ENCODE measurements around the gene MILR1. TPM values are rescaled to one million over a fixed set of nuclear protein-coding genes. Genes with fewer than 3 reads are reported as not detected.
A peak's percentile ranks its signal among the peaks of the same experiment; 100 is the strongest.

Gene MILR1
- total and polyA plus RNA-seq, 2 donors (not counting 3 experiments of a cell fraction or from before 2014, with no cell fraction given): 1.2 to 17.8 TPM

- BruUV-seq (replicated peaks): no TSS peak
- Histone ChIP-seq H3K4me2 (ENCODE audit: insufficient read depth, low read length) (peak overlapping the region; percentile 9), H3K4me3 (replicated peaks in 1 of 3; ENCODE audit: insufficient read depth in 1 of 3, low read depth in 1 of 3, low read length in 3 of 3) (no peak overlapping the region), H3K9me1 (replicated peaks; ENCODE audit: control insufficient read depth, extremely low read depth, insufficient read depth, low read length) (no peaks in the 10 kb centered on the region), H2AFZ (ENCODE audit: low read depth, low read length) (no peak overlapping the region), H3K9me3 (replicated peaks; ENCODE audit: control insufficient read depth, insufficient read depth, low read length) (no peaks in the 10 kb centered on the region), H3K27me3 (ENCODE audit: control insufficient read depth in 2 of 2, insufficient read depth in 2 of 2, low read length in 2 of 2) (no peaks in the 10 kb centered on the region), H3K27ac (ENCODE audit: insufficient read depth, low read depth, low read length) (no peak overlapping the region), H3K4me1 (ENCODE audit: control insufficient read depth, extremely low read depth, insufficient read depth, low read length) (peaks cover 21% of the 10 kb centered on the region), H3K79me2 (ENCODE audit: control insufficient read depth, insufficient read depth, low read length) (peaks cover 22% of the 10 kb centered on the region), H3K9ac (replicated peaks; ENCODE audit: extremely low read depth, insufficient read depth, low read length) (no peak overlapping the region), H3K36me3 (ENCODE audit: control insufficient read depth in 2 of 2, extremely low read depth in 1 of 2, insufficient read depth in 2 of 2, low read length in 2 of 2) (peaks cover 4 to 15% of the 10 kb centered on the region in 2 experiments), H4K20me1 (replicated peaks; ENCODE audit: control insufficient read depth, extremely low read depth, insufficient read depth, low read length) (no peaks in the 10 kb centered on the region)
- FAIRE-seq (no peak), DNase-seq (ENCODE audit: low read depth, low spot score) (peak; percentile 51)
- POLR2A ChIA-PET: interaction anchor here (0.6 to 1.0 kb wide), 2 partner anchors 13 to 152 kb away, joined by 4 read pairs; no protein-coding TSS in a partner anchor
- dilution Hi-C loops (cut with MboI; ENCODE audit: extremely low pct_ligation_motif_present, low sequenced_read_pairs): no loop called here
- intact Hi-C loops (cut with micrococcal nuclease): no loop called here
- TF ChIP-seq MYC (IDR thresholded peaks at IDR 0.05; ENCODE audit: low read depth, low read length): no peak
- peak; percentile 23 to 25 for TF ChIP-seq CTCF (IDR thresholded peaks at IDR 0.05; ENCODE audit: extremely low read depth in 1 of 2, insufficient read depth in 1 of 2, low read depth in 1 of 2, low read length in 2 of 2)
- no peak for TF ChIP-seq FOS (IDR thresholded peaks at IDR 0.05; ENCODE audit: borderline replicate concordance, insufficient read depth, low read length)
- TF ChIP-seq POLR2AphosphoS5 (IDR thresholded peaks at IDR 0.05; ENCODE audit: insufficient read depth, low read depth, low read length): no peak
- no peak for TF ChIP-seq EZH2 (IDR thresholded peaks at IDR 0.05; ENCODE audit: borderline replicate concordance, low read depth, low read length, severe bottlenecking)
- TF ChIP-seq JUN (IDR thresholded peaks at IDR 0.05; ENCODE audit: borderline replicate concordance, insufficient read depth, insufficient read length, low read depth): peak; percentile 30
- no peak for TF ChIP-seq GATA2 (IDR thresholded peaks at IDR 0.05; ENCODE audit: insufficient read depth, insufficient read length, low read depth, low read length)
- TF ChIP-seq POLR2A (IDR thresholded peaks at IDR 0.05; ENCODE audit: low read depth, low read length): no peak
- no peak for TF ChIP-seq MAX (IDR thresholded peaks at IDR 0.05; ENCODE audit: insufficient read depth, insufficient read length)
- CTCF ChIA-PET: interaction anchor here (0.7 to 6.5 kb wide), 8 partner anchors 8 to 71 kb away, joined by 3 to 345 read pairs (median 3); no protein-coding TSS in a partner anchor
Measured at GRCh38 chr17:64492481-64493109, 43.7 kb downstream of the MILR1 start.

Data from endothelial cell of umbilical vein (primary cell).